H1 (cell line): ENCODE measurements around the gene LRRC4. TPM values are rescaled to one million over a fixed set of nuclear protein-coding genes. Genes with fewer than 3 reads are reported as not detected.

Experiments
- CTCF ChIA-PET: fragments of 300-600 bp; sonication (Branson Sonifier 250); formaldehyde crosslinking; loops from one replicate; lab custom pipeline; 2021; ENCODE audit not compliant: partially characterized antibody; lab: Charles Lee
- POLR2A ChIA-PET: fragments of 300-600 bp; sonication (Branson Sonifier 250); formaldehyde crosslinking; loops from one replicate; lab custom pipeline; 2021; ENCODE audit warnings: inconsistent platforms; ENCODE audit not compliant: partially characterized antibody; lab: Charles Lee
- DNase-seq, 2 experiments: peaks; one replicate each; pipeline versions ENCODE4 v3.0.0 to v3.0.0-alpha.2; 2010 to 2022; ENCODE audit warnings: low spot score in 2 of 2, low read depth in 1 of 2, mixed read lengths in 1 of 2
- FAIRE-seq: peaks from 2 replicates; lab custom pipeline; 2011; peaks lifted over from hg19 to GRCh38; lab: Jason Lieb, UNC
- H2AFZ ChIP-seq: 2 replicates; pipeline ENCODE4 v1.8.1; 2012; ENCODE audit warnings: low read length, inconsistent platforms
- H2AK5ac ChIP-seq: 2 replicates; pipeline ENCODE4 v1.6.1; 2013; ENCODE audit warnings: low read depth, low read length
- H2BK120ac ChIP-seq: replicated peaks from 2 replicates; pipeline ENCODE3; 2013; ENCODE audit warnings: low read depth, low read length, inconsistent platforms
- H2BK12ac ChIP-seq: 2 replicates; pipeline ENCODE4 v1.6.1; 2013; ENCODE audit warnings: low read depth, low read length
- H2BK15ac ChIP-seq: 2 replicates; pipeline ENCODE4 v1.6.1; 2013; ENCODE audit warnings: low read length
- H2BK20ac ChIP-seq: 2 replicates; pipeline ENCODE4 v1.6.1; 2013; ENCODE audit warnings: low read length
- H2BK5ac ChIP-seq: 2 replicates; pipeline ENCODE4 v1.6.1; 2013; ENCODE audit warnings: low read depth, low read length
- H3K14ac ChIP-seq: 2 replicates; pipeline ENCODE4 v1.6.1; 2013; ENCODE audit warnings: inconsistent platforms; ENCODE audit not compliant: insufficient read length
- H3K18ac ChIP-seq: 2 replicates; pipeline ENCODE4 v1.6.1; 2013; ENCODE audit warnings: low read length; ENCODE audit errors: extremely low read depth
- H3K23ac ChIP-seq: 2 replicates; pipeline ENCODE4 v1.6.1; 2013; ENCODE audit warnings: inconsistent platforms; ENCODE audit not compliant: insufficient read length
- H3K23me2 ChIP-seq: 2 replicates; pipeline ENCODE4 v1.6.1; 2013; ENCODE audit warnings: low read depth, low read length
- H3K27ac ChIP-seq: 2 replicates; pipeline ENCODE4 v1.6.1; 2011; ENCODE audit warnings: low read depth, low read length, inconsistent platforms
- H3K27me3 ChIP-seq, 4 experiments: replicated peaks in 1 of 4; 1 replicate in 1 of 4; 2 replicates in 3 of 4; pipeline versions ENCODE4 v1.6.1 to v1.8.1; 2011 to 2013; ENCODE audit warnings: low read length in 3 of 4, mild to moderate bottlenecking in 3 of 4, inconsistent platforms in 2 of 4, mixed read lengths in 2 of 4, moderate library complexity in 1 of 4; ENCODE audit not compliant: control insufficient read depth in 3 of 4, insufficient read depth in 3 of 4; ENCODE audit errors: extremely low read depth in 1 of 4
- H3K36me3 ChIP-seq, 4 experiments: 2 replicates each; pipeline versions ENCODE4 v1.6.1 to v1.8.1; 2011 to 2013; ENCODE audit warnings: mild to moderate bottlenecking in 4 of 4, low read length in 3 of 4, moderate library complexity in 2 of 4, control low read depth in 1 of 4, inconsistent platforms in 1 of 4; ENCODE audit not compliant: insufficient read depth in 4 of 4, control insufficient read depth in 2 of 4
- H3K4ac ChIP-seq: replicated peaks from 2 replicates; pipeline ENCODE3; 2013; ENCODE audit warnings: low read length, low read depth, mixed read lengths, inconsistent platforms; ENCODE audit not compliant: insufficient read length
- H3K4me1 ChIP-seq, 4 experiments: replicated peaks in 1 of 4; 1 replicate in 1 of 4; 2 replicates in 3 of 4; pipeline versions ENCODE4 v1.6.1 to v1.8.1; 2011 to 2013; ENCODE audit warnings: low read length in 3 of 4, inconsistent platforms in 2 of 4, mixed read lengths in 1 of 4; ENCODE audit not compliant: insufficient read depth in 4 of 4, control insufficient read depth in 3 of 4
- H3K4me2 ChIP-seq, 2 experiments: 2 replicates each; pipeline versions ENCODE4 v1.6.1 to v1.8.1; 2011 to 2013; ENCODE audit warnings: low read depth in 2 of 2, low read length in 2 of 2, control low read depth in 1 of 2, inconsistent platforms in 1 of 2, mild to moderate bottlenecking in 1 of 2; ENCODE audit not compliant: insufficient read depth in 1 of 2
- H3K4me3 ChIP-seq, 4 experiments: fragments of 200-600, 300-600 bp in 1 of 4; sonication (generic), shearing (Covaris generic), sonication (Bioruptor Twin) in 1 of 4; 2 replicates each; pipeline versions ENCODE4 v1.5.1 to v1.8.1; 2011 to 2016; ENCODE audit warnings: low read length in 4 of 4, low read depth in 3 of 4, control low read depth in 2 of 4, inconsistent platforms in 2 of 4, mild to moderate bottlenecking in 2 of 4, mixed read lengths in 1 of 4, moderate library complexity in 1 of 4; ENCODE audit not compliant: insufficient read depth in 2 of 4; ENCODE audit errors: extremely low read depth in 1 of 4
- H3K56ac ChIP-seq: replicated peaks from 2 replicates; pipeline ENCODE3; 2013; ENCODE audit warnings: low read depth, mild to moderate bottlenecking, mixed read lengths, low read length, inconsistent platforms; ENCODE audit not compliant: insufficient read length
- H3K79me1 ChIP-seq: 2 replicates; pipeline ENCODE4 v1.6.1; 2013; ENCODE audit warnings: low read depth, low read length, control low read depth
- H3K79me2 ChIP-seq, 2 experiments: 2 replicates each; pipeline versions ENCODE4 v1.6.1 to v1.8.1; 2012 to 2013; ENCODE audit warnings: low read length in 2 of 2, mild to moderate bottlenecking in 2 of 2, inconsistent platforms in 1 of 2; ENCODE audit not compliant: insufficient read depth in 2 of 2, control insufficient read depth in 1 of 2
- H3K9ac ChIP-seq, 4 experiments: replicated peaks in 1 of 4; 1 replicate in 1 of 4; 2 replicates in 3 of 4; pipeline versions ENCODE4 v1.6.1 to v1.8.1; 2011 to 2013; ENCODE audit warnings: low read depth in 3 of 4, low read length in 3 of 4, control low read depth in 2 of 4, mild to moderate bottlenecking in 2 of 4, moderate library complexity in 2 of 4, inconsistent platforms in 1 of 4; ENCODE audit errors: extremely low read depth in 1 of 4
- H3K9me3 ChIP-seq, 2 experiments: 2 replicates each; pipeline versions ENCODE4 v1.6.1 to v1.8.1; 2012 to 2013; ENCODE audit warnings: mild to moderate bottlenecking in 2 of 2, moderate library complexity in 2 of 2, control low read depth in 1 of 2, inconsistent platforms in 1 of 2, low read depth in 1 of 2, low read length in 1 of 2, mixed read lengths in 1 of 2; ENCODE audit not compliant: insufficient read depth in 2 of 2
- H4K20me1 ChIP-seq, 2 experiments: replicated peaks in 1 of 2; 2 replicates each; pipeline versions ENCODE3 to v1.8.1; 2011 to 2013; ENCODE audit warnings: inconsistent platforms in 2 of 2, low read length in 2 of 2, mild to moderate bottlenecking in 1 of 2; ENCODE audit not compliant: insufficient read depth in 2 of 2, control insufficient read depth in 1 of 2
- H4K5ac ChIP-seq: 2 replicates; pipeline ENCODE4 v1.6.1; 2013; ENCODE audit warnings: low read length, low read depth, mixed read lengths, inconsistent platforms; ENCODE audit not compliant: insufficient read length
- H4K8ac ChIP-seq: 2 replicates; pipeline ENCODE4 v1.8.0; 2013; ENCODE audit warnings: mild to moderate bottlenecking, moderate library complexity, low read length, inconsistent platforms; ENCODE audit not compliant: insufficient read depth; ENCODE audit errors: extremely low read depth
- H4K91ac ChIP-seq: replicated peaks from 2 replicates; pipeline ENCODE3; 2013; ENCODE audit warnings: low read length, mixed read lengths, inconsistent platforms; ENCODE audit not compliant: insufficient read length
- E2F6 ChIP-seq: IDR thresholded peaks from 2 replicates; pipeline ENCODE4 v1.6.1; 2012; ENCODE audit warnings: inconsistent platforms
- SIN3A ChIP-seq, 2 experiments: IDR thresholded peaks in 1 of 2; conservative IDR thresholded peaks in 1 of 2; 2 replicates each; pipeline ENCODE4 v1.6.1; 2011 to 2012; ENCODE audit warnings: low read length in 2 of 2, improper control_type of control experiment in 1 of 2, low read depth in 1 of 2, mild to moderate bottlenecking in 1 of 2
- SP4 ChIP-seq: IDR thresholded peaks from 2 replicates; pipeline ENCODE4 v1.6.1; 2012; ENCODE audit warnings: low read length, inconsistent platforms
- TCF12 ChIP-seq: IDR thresholded peaks from 2 replicates; pipeline ENCODE4 v1.6.1; 2011; ENCODE audit warnings: low read depth, mild to moderate bottlenecking, low read length
- WGBS, 2 experiments: shearing (Covaris generic) in 1 of 2; methylation state at CpG; one replicate each; pipeline versions ENCODE4 v1.1.6 to v1.1.7; 2013 to 2015; ENCODE audit warnings: low lambda C conversion rate in 2 of 2, mixed read lengths in 2 of 2, inconsistent platforms in 1 of 2, low coverage in 1 of 2, missing lambda C conversion rate in 1 of 2; ENCODE audit not compliant: insufficient replicate concordance in 2 of 2, insufficient coverage in 1 of 2, insufficient read length in 1 of 2; ENCODE audit errors: extremely low coverage in 1 of 2, missing lambda C conversion rate in 1 of 2; 5-methylcytosine and 5-hydroxymethylcytosine counted together
- polyA plus RNA-seq, 7 experiments: library from polyadenylated mRNA; depleted of rRNA in 3 of 7; stranded (reverse) in 5 of 7; unstranded in 2 of 7; fragments of >200 nt in 5 of 7; fragments of 200-250 nt in 2 of 7; gene quantifications; 1 replicate in 5 of 7; 2 replicates in 1 of 7; 4 replicates in 1 of 7; pipeline versions ENCODE4 v1.2.1 to v1.2.3, GENCODE V29; 2011 to 2013; ENCODE audit warnings: missing spikeins in 2 of 7, mixed read lengths in 2 of 7
- total RNA-seq: library from RNA; stranded (reverse); fragmentation: NEBNext Ultra II Directional; extraction: Animal tissue kit (Norgen Biotek cat#: 25700); gene quantifications from 2 replicates; pipeline ENCODE4 v1.2.1, GENCODE V29; 2021

The LRRC4 gene
- total and polyA plus RNA-seq, 2 of the 8 experiments (the other 6 are each of a cell fraction or from before 2014, with no cell fraction given), result 13.4 to 16.4 TPM

DNA sequence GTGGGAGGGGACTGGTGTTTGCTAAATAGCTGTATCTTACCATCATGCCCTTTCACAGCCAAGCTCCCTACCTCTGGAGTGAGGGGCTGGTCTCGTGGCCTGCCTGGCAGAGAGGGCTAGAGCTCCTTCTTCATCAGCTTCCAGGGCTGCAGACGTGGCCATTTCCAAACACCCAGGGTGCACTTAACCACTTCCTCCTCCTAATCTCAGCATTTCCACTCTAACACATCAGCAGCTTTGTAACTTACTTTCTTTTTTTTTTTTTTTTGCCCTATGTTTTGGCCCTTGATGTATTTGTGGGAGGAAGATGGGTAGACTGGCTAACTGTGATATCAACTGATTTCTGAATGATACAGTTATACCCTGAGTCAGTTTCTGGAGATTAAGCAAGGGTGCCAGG is 27.4 kb downstream of the LRRC4 start:
- no peak for DNase-seq
- Histone ChIP-seq H4K20me1 (peaks cover 2 to 4% of the 10 kb centered on the region in 2 experiments), H2AK5ac (no peak overlapping the region), H3K9me3 (no peaks in the 10 kb centered on the region), H3K14ac (no peak overlapping the region), H4K8ac (no peak overlapping the region), H2BK120ac (no peak overlapping the region), H2BK5ac (no peak overlapping the region), H3K4me2 (no peak overlapping the region), H3K36me3 (no peaks in the 10 kb centered on the region), H3K27ac (no peak overlapping the region), H3K23me2 (no peaks in the 10 kb centered on the region), H4K5ac (no peak overlapping the region), H2AFZ (no peak overlapping the region), H3K18ac (no peak overlapping the region), H2BK12ac (no peak overlapping the region), H3K56ac (no peak overlapping the region), H3K9ac (no peak overlapping the region), H3K79me1 (peaks cover 4% of the 10 kb centered on the region; the same call in 1 of the 2 replicates), H3K23ac (no peak overlapping the region), H2BK15ac (no peak overlapping the region), H4K91ac (no peak overlapping the region), H3K4me1 (no peaks in the 10 kb centered on the region; a peak in 1 of 7 replicates), H3K4me3 (no peak overlapping the region), H3K4ac (no peak overlapping the region), H3K79me2 (no peaks in the 10 kb centered on the region), H3K27me3 (no peaks in the 10 kb centered on the region), H2BK20ac (no peak overlapping the region)
- ChIA-PET POLR2A (interaction anchor here (1.0 kb wide), 1 partner anchor 64 kb away, joined by 3 read pairs; no protein-coding TSS in a partner anchor), CTCF (interaction anchor here (1.5 to 2.0 kb wide), 2 partner anchors 13 to 16 kb away, joined by 3 to 9 read pairs; no protein-coding TSS in a partner anchor)
- TF ChIP-seq SP4 (no peak), TCF12 (no peak), E2F6 (no peak), SIN3A (conservative IDR thresholded peaks at IDR 0.05 in 1 of 2, IDR thresholded peaks at IDR 0.05 in 1 of 2; ENCODE audit: low read depth in 1 of 2, low read length in 2 of 2) (no peak)
- WGBS, 2 experiments, result 91% methylated on average over 2 of the region's 2 CpGs; no CpG with 5 or more reads in 1 of the 2 experiments
- no peak for FAIRE-seq
